Astrocyte of the cerebellum (primary cell): ENCODE data around the gene KHSRP.

Source experiments
- DNase-seq: peaks from one replicate; pipeline ENCODE4 v3.0.0-alpha.2; 2011; ENCODE audit warnings: low read depth
- H3K4me3 ChIP-seq: 2 replicates; pipeline ENCODE4 v1.5.1; 2011; ENCODE audit warnings: mild to moderate bottlenecking, low read depth, low read length, moderate library complexity
- in situ Hi-C: cut with HindIII; loops from 2 replicates; pipeline ENCODE4 v1.10.0; 2017; ENCODE audit warnings: low sequenced_read_pairs
- TF ChIP-seq, protein P1 (sequence below): IDR thresholded peaks from 2 replicates; pipeline ENCODE4 v1.5.1; 2012; ENCODE audit warnings: low read length, low read depth, moderate library complexity, mild to moderate bottlenecking; ENCODE audit errors: missing control alignments

The KHSRP gene

DNA sequence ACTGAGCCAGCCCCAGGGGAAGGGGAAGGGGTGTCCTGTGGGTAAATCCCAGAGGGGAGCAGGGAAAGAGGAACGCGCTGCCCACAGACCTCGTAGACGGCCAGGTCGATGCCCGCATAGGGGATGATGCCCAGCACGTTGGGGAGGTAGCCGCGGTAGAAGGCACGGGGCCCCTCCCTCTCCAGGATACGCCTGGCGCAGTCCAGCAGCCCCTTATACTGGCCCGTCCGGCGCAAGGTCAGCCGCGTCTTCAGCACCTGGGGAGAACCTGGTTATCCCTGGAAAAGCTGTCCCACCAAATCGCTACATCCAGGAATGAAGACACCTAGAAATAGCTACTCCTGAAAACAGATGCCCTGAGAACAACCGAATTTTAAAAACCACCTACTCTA is 27.6 kb upstream of the KHSRP start:
- TF ChIP-seq, protein P1, sequence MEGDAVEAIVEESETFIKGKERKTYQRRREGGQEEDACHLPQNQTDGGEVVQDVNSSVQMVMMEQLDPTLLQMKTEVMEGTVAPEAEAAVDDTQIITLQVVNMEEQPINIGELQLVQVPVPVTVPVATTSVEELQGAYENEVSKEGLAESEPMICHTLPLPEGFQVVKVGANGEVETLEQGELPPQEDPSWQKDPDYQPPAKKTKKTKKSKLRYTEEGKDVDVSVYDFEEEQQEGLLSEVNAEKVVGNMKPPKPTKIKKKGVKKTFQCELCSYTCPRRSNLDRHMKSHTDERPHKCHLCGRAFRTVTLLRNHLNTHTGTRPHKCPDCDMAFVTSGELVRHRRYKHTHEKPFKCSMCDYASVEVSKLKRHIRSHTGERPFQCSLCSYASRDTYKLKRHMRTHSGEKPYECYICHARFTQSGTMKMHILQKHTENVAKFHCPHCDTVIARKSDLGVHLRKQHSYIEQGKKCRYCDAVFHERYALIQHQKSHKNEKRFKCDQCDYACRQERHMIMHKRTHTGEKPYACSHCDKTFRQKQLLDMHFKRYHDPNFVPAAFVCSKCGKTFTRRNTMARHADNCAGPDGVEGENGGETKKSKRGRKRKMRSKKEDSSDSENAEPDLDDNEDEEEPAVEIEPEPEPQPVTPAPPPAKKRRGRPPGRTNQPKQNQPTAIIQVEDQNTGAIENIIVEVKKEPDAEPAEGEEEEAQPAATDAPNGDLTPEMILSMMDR: no peak
- H3K4me3 ChIP-seq: no peak overlapping the region
- in situ Hi-C loops: no loop called here
- no peak for DNase-seq

DNA sequence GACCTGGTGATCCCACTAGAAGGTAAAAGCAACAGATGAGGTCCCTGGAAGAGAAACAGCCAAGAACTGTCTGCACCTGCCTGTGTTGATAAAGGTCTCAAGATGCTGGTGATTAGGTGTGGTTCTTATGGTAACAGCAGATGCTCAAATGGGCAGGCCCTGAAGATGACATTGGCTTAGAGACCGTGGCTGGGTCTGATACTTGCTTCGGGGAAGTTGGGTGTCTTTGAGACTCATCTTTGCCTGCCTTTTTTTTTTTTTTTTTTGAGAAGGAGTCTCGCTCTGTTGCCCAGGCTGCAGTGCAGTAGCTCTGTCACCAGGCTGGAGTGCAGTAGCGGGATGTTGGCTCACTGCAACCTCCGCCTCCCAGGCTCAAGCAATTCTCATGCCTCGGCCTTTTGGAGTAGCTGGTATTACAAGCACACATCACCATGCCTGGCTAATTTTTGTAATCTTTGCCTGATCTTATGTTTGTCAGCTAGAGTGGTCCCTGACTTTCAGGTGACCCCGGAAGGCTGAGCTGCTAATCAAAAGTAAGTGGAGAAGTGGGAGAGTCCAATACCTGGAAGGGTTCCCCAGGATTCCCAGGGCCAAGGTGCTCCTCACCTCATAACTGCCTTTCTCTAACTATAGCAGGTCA is 27.1 kb upstream of the KHSRP start:
- H3K4me3 ChIP-seq: no peak overlapping the region
- in situ Hi-C loops: no loop called here
- DNase-seq: no peak

DNA sequence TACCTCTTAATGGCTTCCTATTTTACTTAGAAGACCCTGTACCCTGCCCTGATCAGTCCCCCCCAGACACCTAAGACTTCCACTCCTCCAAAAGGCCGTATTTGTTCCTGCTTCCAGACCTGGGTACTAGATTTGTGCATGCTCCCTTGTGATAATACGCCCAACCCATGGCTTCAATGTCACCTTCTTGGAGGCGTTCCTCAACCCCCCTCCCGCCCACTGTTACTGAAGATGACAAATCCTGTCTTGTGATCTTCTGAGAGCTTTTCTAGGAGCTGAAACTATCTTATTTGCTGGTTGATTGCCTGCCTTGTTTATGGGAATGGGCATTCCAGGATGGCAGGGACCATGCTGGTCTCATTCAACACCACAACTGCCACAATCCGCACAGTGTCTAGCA is 25.6 kb upstream of the KHSRP start:
- TF ChIP-seq, protein P1: no peak
- in situ Hi-C loops: no loop called here
- DNase-seq: no peak
- H3K4me3 ChIP-seq: no peak overlapping the region

More for the DNA sequence above, 27.1 kb upstream of the KHSRP start:
- TF ChIP-seq, protein P1: no peak

DNA sequence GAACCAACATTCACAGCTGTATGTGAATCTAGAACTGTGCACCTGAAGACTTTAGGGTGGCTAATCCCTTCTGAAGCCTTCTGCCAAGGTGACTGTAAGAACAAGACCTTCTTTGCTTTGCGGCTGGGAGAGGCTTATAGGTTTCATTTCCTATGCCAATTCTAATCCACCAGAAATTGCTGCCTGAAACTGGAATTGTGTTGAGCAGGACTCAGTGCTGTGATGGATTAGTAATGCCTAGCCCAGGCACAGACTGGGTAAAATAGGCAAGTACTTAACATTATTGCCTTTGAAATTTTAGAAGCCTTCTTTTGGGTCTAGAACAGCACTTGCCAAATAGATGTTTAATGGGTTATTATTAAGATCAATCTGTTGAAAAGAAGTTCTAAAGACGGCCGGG is 23.4 kb upstream of the KHSRP start:
- DNase-seq: no peak
- TF ChIP-seq, protein P1: no peak
- in situ Hi-C loops: no loop called here
- no peak overlapping the region for H3K4me3 ChIP-seq

DNA sequence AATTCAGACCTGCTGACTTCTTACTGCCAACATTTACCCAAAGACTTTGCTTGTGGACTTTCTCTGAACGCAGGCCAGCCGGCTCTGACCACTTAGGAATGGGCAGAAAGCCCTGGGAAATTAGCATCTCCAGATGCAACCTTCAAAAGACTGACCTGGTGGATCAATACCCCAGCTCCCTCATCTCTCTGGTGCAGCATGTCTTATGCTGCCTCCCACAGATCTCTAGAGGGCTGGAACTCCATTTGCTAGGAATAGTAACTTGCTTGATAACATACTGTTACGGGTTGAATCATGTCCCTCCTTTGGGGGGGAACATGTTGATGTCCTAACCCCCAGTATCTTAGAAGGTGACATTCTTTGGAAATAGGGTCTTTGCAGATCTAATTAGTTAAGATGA is 21.8 kb upstream of the KHSRP start:
- in situ Hi-C loops: no loop called here
- H3K4me3 ChIP-seq: no peak overlapping the region
- TF ChIP-seq, protein P1: no peak
- DNase-seq: no peak

DNA sequence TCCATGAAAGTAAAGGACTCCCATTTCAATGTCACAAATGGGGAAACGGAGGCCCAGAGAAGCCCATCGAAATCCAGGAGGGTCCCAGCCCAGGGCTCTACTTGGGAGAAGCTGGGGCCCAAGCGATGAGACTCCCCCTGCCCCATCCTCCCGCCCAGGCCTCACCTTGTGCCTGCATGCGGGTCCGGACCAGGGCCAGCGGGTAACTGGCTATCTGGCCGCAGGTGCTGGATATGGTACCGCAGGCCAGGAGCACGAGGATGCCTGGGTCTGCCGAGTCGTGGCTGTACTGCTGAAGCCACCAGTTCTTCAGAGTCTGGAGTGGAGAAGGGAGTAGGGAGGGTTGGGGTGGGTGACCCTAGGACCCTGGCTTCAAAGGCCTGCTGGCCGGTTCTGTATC is 19.4 kb upstream of the KHSRP start:
- no peak overlapping the region for H3K4me3 ChIP-seq
- TF ChIP-seq, protein P1: no peak
- in situ Hi-C loops: no loop called here

More for the DNA sequence above, 19.4 kb upstream of the KHSRP start:
- DNase-seq: no peak
